IMR-90 (cell line): ENCODE data around the gene NT5DC1. TPM values are rescaled to one million over a fixed set of nuclear protein-coding genes. Genes with fewer than 3 reads are reported as not detected.

Experiments
- ATAC-seq: fragments of 200-7000 bp; cut with Tn5 transposase; 2 replicates; pipeline ENCODE4 v1.9.1; 2020; ENCODE audit warnings: low read depth, mild to moderate bottlenecking, moderate library complexity
- BruUV-seq: library from RNA; stranded (reverse); fragments of 400-500 nt; replicated peaks from 2 replicates; lab custom pipeline; 2021; lab: Mats Ljungman, UMichigan
- CTCF ChIA-PET: fragments of 300-600 bp; formaldehyde crosslinking; extraction: SDS; loops from one replicate; lab custom pipeline; 2021; ENCODE audit warnings: antibody characterized with exemption; lab: Yijun Ruan, JAX
- POLR2A ChIA-PET: fragments of 300-600 bp; sonication (Branson Sonifier 250); formaldehyde crosslinking; loops from one replicate; lab custom pipeline; 2022; ENCODE audit warnings: antibody characterized with exemption; ENCODE audit not compliant: unreplicated experiment; lab: Charles Lee
- DNase-seq: peaks from one replicate; pipeline ENCODE4 v3.0.0; 2013
- H2AFZ ChIP-seq: replicated peaks from 2 replicates; pipeline ENCODE3; 2013; ENCODE audit warnings: low read length, mild to moderate bottlenecking; ENCODE audit not compliant: poor library complexity
- H2AK5ac ChIP-seq: 2 replicates; pipeline ENCODE4 v1.6.1; 2013; ENCODE audit warnings: low read depth, low read length, inconsistent platforms
- H2AK9ac ChIP-seq: replicated peaks from 2 replicates; pipeline ENCODE3; 2013; ENCODE audit warnings: mild to moderate bottlenecking, low read depth, low read length, moderate library complexity; ENCODE audit not compliant: poor library complexity
- H2BK120ac ChIP-seq: 2 replicates; pipeline ENCODE4 v1.6.1; 2013; ENCODE audit warnings: low read depth, low read length, inconsistent platforms
- H2BK15ac ChIP-seq: 3 replicates; pipeline ENCODE4 v1.6.1; 2013; ENCODE audit warnings: low read depth, low read length, inconsistent platforms
- H2BK20ac ChIP-seq: 2 replicates; pipeline ENCODE4 v1.6.1; 2013; ENCODE audit warnings: low read depth, mild to moderate bottlenecking, inconsistent platforms, low read length, moderate library complexity
- H2BK5ac ChIP-seq: 2 replicates; pipeline ENCODE4 v1.6.1; 2013; ENCODE audit warnings: mild to moderate bottlenecking, low read depth, low read length, inconsistent platforms; ENCODE audit not compliant: poor library complexity, severe bottlenecking
- H3K14ac ChIP-seq: replicated peaks from 2 replicates; pipeline ENCODE4 v1.6.1; 2013; ENCODE audit warnings: low read depth, low read length, inconsistent platforms
- H3K18ac ChIP-seq: 2 replicates; pipeline ENCODE4 v1.6.1; 2013; ENCODE audit warnings: low read depth, low read length, control low read depth
- H3K23ac ChIP-seq: 2 replicates; pipeline ENCODE4 v1.6.1; 2013; ENCODE audit warnings: low read depth, low read length, inconsistent platforms
- H3K27ac ChIP-seq: 2 replicates; pipeline ENCODE4 v1.5.1; 2013; ENCODE audit warnings: mild to moderate bottlenecking, control low read depth, low read length; ENCODE audit not compliant: insufficient read depth
- H3K27me3 ChIP-seq: 2 replicates; pipeline ENCODE4 v1.6.1; 2013; ENCODE audit warnings: low read length; ENCODE audit not compliant: control insufficient read depth, insufficient read depth
- H3K36me3 ChIP-seq: 2 replicates; pipeline ENCODE4 v1.6.1; 2013; ENCODE audit warnings: low read length, mixed read lengths; ENCODE audit not compliant: control insufficient read depth, insufficient read depth
- H3K4ac ChIP-seq: 2 replicates; pipeline ENCODE4 v1.6.1; 2013; ENCODE audit warnings: low read depth, low read length, inconsistent platforms
- H3K4me1 ChIP-seq: 2 replicates; pipeline ENCODE4 v1.6.1; 2013; ENCODE audit warnings: low read length, mixed read lengths; ENCODE audit not compliant: control insufficient read depth, insufficient read depth
- H3K4me2 ChIP-seq: 2 replicates; pipeline ENCODE4 v1.6.1; 2013; ENCODE audit warnings: low read depth, mild to moderate bottlenecking, control low read depth, low read length, moderate library complexity
- H3K4me3 ChIP-seq: 2 replicates; pipeline ENCODE4 v1.5.1; 2013; ENCODE audit warnings: low read depth, mild to moderate bottlenecking, control low read depth, low read length, moderate library complexity; ENCODE audit not compliant: insufficient read depth
- H3K56ac ChIP-seq: 2 replicates; pipeline ENCODE4 v1.6.1; 2013; ENCODE audit warnings: low read length, inconsistent platforms; ENCODE audit not compliant: insufficient read depth; ENCODE audit errors: extremely low read depth
- H3K79me1 ChIP-seq, 2 experiments: 2 replicates each; pipeline ENCODE4 v1.6.1; 2013; ENCODE audit warnings: low read length in 2 of 2, inconsistent platforms in 1 of 2, low read depth in 1 of 2
- H3K9ac ChIP-seq: 2 replicates; pipeline ENCODE4 v1.6.1; 2013; ENCODE audit warnings: low read depth, low read length, control low read depth
- H3K9me1 ChIP-seq: 2 replicates; pipeline ENCODE4 v1.6.1; 2013; ENCODE audit warnings: low read length, inconsistent platforms; ENCODE audit not compliant: insufficient read depth
- H3K9me3 ChIP-seq: 2 replicates; pipeline ENCODE4 v1.6.1; 2013; ENCODE audit warnings: low read length; ENCODE audit not compliant: control insufficient read depth, insufficient read depth
- H4K20me1 ChIP-seq: 2 replicates; pipeline ENCODE4 v1.6.1; 2013; ENCODE audit warnings: low read length, inconsistent platforms; ENCODE audit not compliant: insufficient read depth
- H4K5ac ChIP-seq: 2 replicates; pipeline ENCODE4 v1.6.1; 2013; ENCODE audit warnings: mild to moderate bottlenecking, low read depth, low read length, control low read depth
- H4K8ac ChIP-seq, 2 experiments: 2 replicates each; pipeline ENCODE4 v1.6.1; 2013; ENCODE audit warnings: low read depth in 2 of 2, low read length in 2 of 2, control low read depth in 1 of 2, inconsistent platforms in 1 of 2
- H4K91ac ChIP-seq: 2 replicates; pipeline ENCODE4 v1.6.1; 2013; ENCODE audit warnings: low read depth, low read length, inconsistent platforms; ENCODE audit not compliant: insufficient read depth
- BHLHE40 ChIP-seq: fragments of 150-350 bp; IDR thresholded peaks from 2 replicates; pipeline ENCODE4 v1.6.1; 2016; ENCODE audit warnings: mild to moderate bottlenecking, low read depth, low read length
- CEBPB ChIP-seq: IDR thresholded peaks from 2 replicates; pipeline ENCODE4 v1.6.1; 2012; ENCODE audit warnings: low read depth, low read length, improper control_type of control experiment
- CHD1 ChIP-seq: IDR thresholded peaks from 2 replicates; pipeline ENCODE4 v1.6.1; 2012; ENCODE audit warnings: low read depth, low read length, improper control_type of control experiment
- FOS ChIP-seq: fragments of 150-350 bp; IDR thresholded peaks from 2 replicates; pipeline ENCODE4 v1.6.1; 2016; ENCODE audit warnings: low read depth, low read length
- MAFK ChIP-seq: IDR thresholded peaks from 2 replicates; pipeline ENCODE4 v1.6.1; 2012; ENCODE audit warnings: low read depth, low read length, improper control_type of control experiment
- MAZ ChIP-seq: IDR thresholded peaks from 2 replicates; pipeline ENCODE4 v1.6.1; 2012; ENCODE audit warnings: low read depth, mild to moderate bottlenecking, low read length, improper control_type of control experiment, moderate library complexity, borderline replicate concordance
- MXI1 ChIP-seq: IDR thresholded peaks from 2 replicates; pipeline ENCODE4 v1.6.1; 2012; ENCODE audit warnings: low read depth, mild to moderate bottlenecking, low read length, moderate library complexity, borderline replicate concordance
- NFE2L2 ChIP-seq: fragments of 150-350 bp; IDR thresholded peaks from 2 replicates; pipeline ENCODE4 v1.6.1; 2016; ENCODE audit warnings: low read depth, mild to moderate bottlenecking, low read length
- POLR2A ChIP-seq: IDR thresholded peaks from 2 replicates; pipeline ENCODE4 v1.6.1; 2012; ENCODE audit warnings: mild to moderate bottlenecking, low read depth, low read length
- RAD21 ChIP-seq: IDR thresholded peaks from 2 replicates; pipeline ENCODE4 v1.6.1; 2012; ENCODE audit warnings: low read length, improper control_type of control experiment
- RCOR1 ChIP-seq: IDR thresholded peaks from 2 replicates; pipeline ENCODE4 v1.6.1; 2012; ENCODE audit warnings: mild to moderate bottlenecking, low read length, improper control_type of control experiment; ENCODE audit not compliant: insufficient replicate concordance
- RFX5 ChIP-seq: IDR thresholded peaks from 2 replicates; pipeline ENCODE4 v1.8.0; 2012; ENCODE audit warnings: low read depth, mild to moderate bottlenecking, low read length, moderate library complexity
- SMC3 ChIP-seq: fragments of 150-350 bp; IDR thresholded peaks from 2 replicates; pipeline ENCODE4 v1.6.1; 2016; ENCODE audit warnings: low read depth, mild to moderate bottlenecking, antibody characterized with exemption, low read length, moderate library complexity
- WGBS, 2 experiments: methylation state at CpG; one replicate each; pipeline versions ENCODE4 v1.1.5 to v1.1.7; 2013; ENCODE audit warnings: missing lambda C conversion rate in 2 of 2; ENCODE audit not compliant: insufficient read length in 1 of 2; ENCODE audit errors: extremely low coverage in 2 of 2; 5-methylcytosine and 5-hydroxymethylcytosine counted together
- dilution Hi-C: fragments of 300-500 bp; cut with HindIII; formaldehyde crosslinking; loops from one replicate; pipeline ENCODE4 v1.14.3; 2018; ENCODE audit warnings: low sequenced_read_pairs; ENCODE audit not compliant: unreplicated experiment
- in situ Hi-C: fragments of 300-500 bp; cut with MboI; formaldehyde crosslinking; loops from 3 replicates; pipeline ENCODE4 v1.14.3; 2019; ENCODE audit warnings: low sequenced_read_pairs, inconsistent platforms, mixed read lengths
- intact Hi-C: fragments of 100-400 bp; cut with micrococcal nuclease; formaldehyde crosslinking; loops from 2 replicates; pipeline ENCODE4 v1.10.0; 2022
- polyA plus RNA-seq, 3 experiments: library from polyadenylated mRNA; depleted of rRNA; stranded (reverse); fragments of >200 nt; gene quantifications; 2 replicates each; pipeline ENCODE4 v1.2.3, GENCODE V29; 2012; ENCODE audit warnings: low replicate concordance in 1 of 3
- total RNA-seq: library from RNA; depleted of rRNA; stranded (reverse); fragments of >200 nt; gene quantifications from 2 replicates; pipeline ENCODE4 v1.2.3, GENCODE V29; 2012
- TF ChIP-seq, protein P1 (sequence below): fragments of 150-350 bp; IDR thresholded peaks from 2 replicates; pipeline ENCODE4 v1.6.1; 2017; ENCODE audit warnings: mild to moderate bottlenecking, antibody characterized with exemption, low read length, low read depth
- TF ChIP-seq, protein P2 (sequence below): fragments of 150-350 bp; IDR thresholded peaks from 2 replicates; pipeline ENCODE4 v1.6.1; 2016; ENCODE audit warnings: low read depth, mild to moderate bottlenecking, low read length, moderate library complexity, borderline replicate concordance
- TF ChIP-seq, protein P3 (sequence below): conservative IDR thresholded peaks from 2 replicates; pipeline ENCODE4 v1.5.1; 2012; ENCODE audit warnings: mild to moderate bottlenecking, low read depth, low read length, improper control_type of control experiment

NT5DC1 gene
- total and polyA plus RNA-seq, 2 of the 4 experiments (the other 2 are of a cell fraction), result 11.7 to 16.8 TPM

DNA sequence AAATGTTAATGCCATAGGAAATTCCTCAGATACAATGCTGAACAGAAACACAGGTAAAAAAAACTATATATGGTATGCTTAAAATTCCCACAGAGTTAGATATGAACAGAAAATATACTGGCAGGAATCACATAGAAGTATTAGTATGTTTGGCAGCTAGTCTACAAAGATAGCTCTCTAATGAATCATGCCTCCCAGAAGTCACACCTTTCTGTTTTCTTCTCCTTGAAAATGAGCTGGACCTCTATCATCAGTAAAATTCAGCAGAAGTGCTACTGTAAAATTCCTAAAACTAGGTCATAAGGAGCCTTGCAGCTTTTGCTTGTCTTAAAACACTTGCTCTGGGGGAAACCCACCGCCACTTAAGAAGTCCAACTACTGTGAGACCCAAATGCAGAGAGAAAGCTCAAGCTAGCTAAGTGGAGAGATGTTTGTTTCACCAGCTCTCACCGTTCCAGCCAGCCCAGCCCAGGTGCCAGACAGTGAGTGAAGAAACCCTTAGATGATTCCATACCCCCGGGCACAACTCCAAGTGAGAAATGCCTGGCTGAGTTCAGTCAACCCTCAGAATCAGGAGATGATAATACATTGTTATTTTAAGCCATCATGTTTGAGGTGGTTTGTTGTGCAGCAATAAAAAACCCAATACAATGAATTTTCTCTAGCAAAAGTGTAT lies 110.2 kb downstream of the NT5DC1 start:
- CTCF ChIA-PET, result no interaction called here
- H3K4me2 ChIP-seq, result no peak overlapping the region
- H3K79me1 ChIP-seq, result no peaks in the 10 kb centered on the region
- no peaks in the 10 kb centered on the region for H3K9me3 ChIP-seq
- no peak overlapping the region for H4K5ac ChIP-seq
- H3K4ac ChIP-seq, result no peak overlapping the region
- no peak overlapping the region for H2AK5ac ChIP-seq
- H2AK9ac ChIP-seq, result no peak overlapping the region
- DNase-seq (peak; percentile 74), ATAC-seq (peak; percentile 62)
- H4K8ac ChIP-seq, result no peak overlapping the region
- no peaks in the 10 kb centered on the region for H3K27me3 ChIP-seq
- WGBS, 2 experiments, result 20% methylated on average over 1 of the region's 3 CpGs; no CpG with 5 or more reads in 1 of the 2 experiments
- peaks cover 3% of the 10 kb centered on the region; the same call in 1 of the 2 replicates for H3K9me1 ChIP-seq
- H4K20me1 ChIP-seq, result no peaks in the 10 kb centered on the region
- no peak overlapping the region for H3K14ac ChIP-seq
- H3K4me3 ChIP-seq, result no peak overlapping the region
- no peak overlapping the region for H2BK5ac ChIP-seq
- no peak overlapping the region for H3K56ac ChIP-seq
- TF ChIP-seq POLR2A (no peak), SMC3 (no peak), RFX5 (no peak), NFE2L2 (no peak), MXI1 (no peak), RAD21 (no peak), MAZ (no peak), FOS (no peak), RCOR1 (no peak), CEBPB (no peak), BHLHE40 (no peak), CHD1 (no peak), MAFK (no peak)
- TF ChIP-seq, protein P1, sequence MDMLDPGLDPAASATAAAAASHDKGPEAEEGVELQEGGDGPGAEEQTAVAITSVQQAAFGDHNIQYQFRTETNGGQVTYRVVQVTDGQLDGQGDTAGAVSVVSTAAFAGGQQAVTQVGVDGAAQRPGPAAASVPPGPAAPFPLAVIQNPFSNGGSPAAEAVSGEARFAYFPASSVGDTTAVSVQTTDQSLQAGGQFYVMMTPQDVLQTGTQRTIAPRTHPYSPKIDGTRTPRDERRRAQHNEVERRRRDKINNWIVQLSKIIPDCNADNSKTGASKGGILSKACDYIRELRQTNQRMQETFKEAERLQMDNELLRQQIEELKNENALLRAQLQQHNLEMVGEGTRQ, result no peak
- TF ChIP-seq, protein P2, sequence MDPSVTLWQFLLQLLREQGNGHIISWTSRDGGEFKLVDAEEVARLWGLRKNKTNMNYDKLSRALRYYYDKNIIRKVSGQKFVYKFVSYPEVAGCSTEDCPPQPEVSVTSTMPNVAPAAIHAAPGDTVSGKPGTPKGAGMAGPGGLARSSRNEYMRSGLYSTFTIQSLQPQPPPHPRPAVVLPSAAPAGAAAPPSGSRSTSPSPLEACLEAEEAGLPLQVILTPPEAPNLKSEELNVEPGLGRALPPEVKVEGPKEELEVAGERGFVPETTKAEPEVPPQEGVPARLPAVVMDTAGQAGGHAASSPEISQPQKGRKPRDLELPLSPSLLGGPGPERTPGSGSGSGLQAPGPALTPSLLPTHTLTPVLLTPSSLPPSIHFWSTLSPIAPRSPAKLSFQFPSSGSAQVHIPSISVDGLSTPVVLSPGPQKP, result no peak
- TF ChIP-seq, protein P3, sequence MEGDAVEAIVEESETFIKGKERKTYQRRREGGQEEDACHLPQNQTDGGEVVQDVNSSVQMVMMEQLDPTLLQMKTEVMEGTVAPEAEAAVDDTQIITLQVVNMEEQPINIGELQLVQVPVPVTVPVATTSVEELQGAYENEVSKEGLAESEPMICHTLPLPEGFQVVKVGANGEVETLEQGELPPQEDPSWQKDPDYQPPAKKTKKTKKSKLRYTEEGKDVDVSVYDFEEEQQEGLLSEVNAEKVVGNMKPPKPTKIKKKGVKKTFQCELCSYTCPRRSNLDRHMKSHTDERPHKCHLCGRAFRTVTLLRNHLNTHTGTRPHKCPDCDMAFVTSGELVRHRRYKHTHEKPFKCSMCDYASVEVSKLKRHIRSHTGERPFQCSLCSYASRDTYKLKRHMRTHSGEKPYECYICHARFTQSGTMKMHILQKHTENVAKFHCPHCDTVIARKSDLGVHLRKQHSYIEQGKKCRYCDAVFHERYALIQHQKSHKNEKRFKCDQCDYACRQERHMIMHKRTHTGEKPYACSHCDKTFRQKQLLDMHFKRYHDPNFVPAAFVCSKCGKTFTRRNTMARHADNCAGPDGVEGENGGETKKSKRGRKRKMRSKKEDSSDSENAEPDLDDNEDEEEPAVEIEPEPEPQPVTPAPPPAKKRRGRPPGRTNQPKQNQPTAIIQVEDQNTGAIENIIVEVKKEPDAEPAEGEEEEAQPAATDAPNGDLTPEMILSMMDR, result no peak
- dilution Hi-C loops (no loop called here), in situ Hi-C loops (no loop called here), intact Hi-C loops (no loop called here)
- no peak overlapping the region for H2BK120ac ChIP-seq
- H3K23ac ChIP-seq, result no peak overlapping the region
- H2BK15ac ChIP-seq, result no peak overlapping the region
- no peak overlapping the region for H3K18ac ChIP-seq
- BruUV-seq, result no TSS peak
- H2AFZ ChIP-seq, result peak overlapping the region; percentile 0
- H3K4me1 ChIP-seq, result peaks cover 7% of the 10 kb centered on the region
- no peak overlapping the region for H3K9ac ChIP-seq
- no peak overlapping the region for H4K91ac ChIP-seq
- H3K27ac ChIP-seq, result no peak overlapping the region
- no peak overlapping the region for H2BK20ac ChIP-seq
- POLR2A ChIA-PET, result no interaction called here
- no peaks in the 10 kb centered on the region for H3K36me3 ChIP-seq
